Activated T-cell treated with anti-CD3 and anti-CD28 coated beads, Interleukin-2, amount 50 U/mL, for 4 hours (primary cell): Measurements from ENCODE around the gene NUDT2. TPM values are rescaled to one million over a fixed set of nuclear protein-coding genes. Genes with fewer than 3 reads are reported as not detected.
"Not testable (repeated sequence)": the region's sequence is repeated elsewhere in the genome, so short reads cannot be mapped to it uniquely, and the experiment has no call there.

Experiments
- ATAC-seq, 2 donors: fragments of 200-7000 bp; cut with Tn5 transposase; one replicate each; pipeline ENCODE4 v1.10.0; 2021
- DNase-seq: peaks from one replicate; pipeline ENCODE4 v3.0.0-alpha.2; 2020
- H3K27me3 Mint-ChIP-seq: one replicate; pipeline ENCODE4 v1.8.0; 2021; ENCODE audit warnings: low read depth, mixed read lengths
- H3K36me3 Mint-ChIP-seq: one replicate; pipeline ENCODE4 v1.8.0; 2022; ENCODE audit warnings: mixed read lengths; ENCODE audit not compliant: insufficient read depth
- H3K4me1 Mint-ChIP-seq: one replicate; pipeline ENCODE4 v1.8.0; 2021; ENCODE audit warnings: low read depth, mixed read lengths
- H3K4me3 Mint-ChIP-seq: one replicate; pipeline ENCODE4 v1.8.0; 2021; ENCODE audit warnings: mild to moderate bottlenecking, moderate library complexity, mixed read lengths
- H3K9me3 Mint-ChIP-seq: one replicate; pipeline ENCODE4 v1.8.0; 2021; ENCODE audit warnings: mixed read lengths
- total RNA-seq, 3 donors: library from RNA; stranded (reverse); gene quantifications; one replicate each; pipeline ENCODE4 v1.2.1, GENCODE V29; 2021

The NUDT2 gene
- total RNA-seq, 3 donors from 2014 or later, result 23.5 to 27.9 (median 25.9) TPM

GRCh38 chr9:34346873-34347799 lies 17.8 kb downstream of the NUDT2 start:
- Mint-ChIP-seq H3K27me3 (no peaks in the 10 kb centered on the region), H3K36me3 (peaks cover 23% of the 10 kb centered on the region), H3K9me3 (no peaks in the 10 kb centered on the region), H3K4me3 (no peak overlapping the region), H3K4me1 (no peaks in the 10 kb centered on the region)
- DNase-seq (no peak), ATAC-seq (no peak)

DNA sequence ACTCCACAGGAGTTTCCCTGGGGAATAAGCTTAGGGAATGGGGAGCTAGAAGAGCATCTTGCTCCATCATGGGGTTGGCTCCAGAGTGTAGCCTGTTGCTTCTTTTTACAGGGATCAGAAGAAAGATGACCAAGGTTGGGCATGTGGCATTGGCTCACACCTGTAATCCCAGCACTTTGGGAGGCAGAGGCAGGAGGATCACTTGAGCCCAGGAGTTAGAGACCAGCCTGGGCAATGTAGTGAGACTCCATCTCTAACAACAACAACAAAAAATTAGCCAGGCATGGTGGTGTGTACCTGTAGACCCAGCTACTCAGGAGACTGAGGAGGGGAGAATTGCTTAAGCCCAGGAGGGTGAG lies 18.4 kb downstream of the NUDT2 start:
- Mint-ChIP-seq H3K4me3 (no peak overlapping the region), H3K9me3 (no peaks in the 10 kb centered on the region), H3K4me1 (no peaks in the 10 kb centered on the region), H3K27me3 (no peaks in the 10 kb centered on the region), H3K36me3 (peaks cover 21% of the 10 kb centered on the region)
- no peak for ATAC-seq
- no peak for DNase-seq

- DNase-seq, result no peak
- H3K4me3 Mint-ChIP-seq, result no peak overlapping the region
- no peaks in the 10 kb centered on the region for H3K4me1 Mint-ChIP-seq
- peaks cover 14% of the 10 kb centered on the region for H3K36me3 Mint-ChIP-seq
- H3K27me3 Mint-ChIP-seq, result no peaks in the 10 kb centered on the region
- ATAC-seq, result no peak
- no peaks in the 10 kb centered on the region for H3K9me3 Mint-ChIP-seq
Observed at GRCh38 chr9:34349324-34349723, 20.0 kb downstream of the NUDT2 start.

DNA sequence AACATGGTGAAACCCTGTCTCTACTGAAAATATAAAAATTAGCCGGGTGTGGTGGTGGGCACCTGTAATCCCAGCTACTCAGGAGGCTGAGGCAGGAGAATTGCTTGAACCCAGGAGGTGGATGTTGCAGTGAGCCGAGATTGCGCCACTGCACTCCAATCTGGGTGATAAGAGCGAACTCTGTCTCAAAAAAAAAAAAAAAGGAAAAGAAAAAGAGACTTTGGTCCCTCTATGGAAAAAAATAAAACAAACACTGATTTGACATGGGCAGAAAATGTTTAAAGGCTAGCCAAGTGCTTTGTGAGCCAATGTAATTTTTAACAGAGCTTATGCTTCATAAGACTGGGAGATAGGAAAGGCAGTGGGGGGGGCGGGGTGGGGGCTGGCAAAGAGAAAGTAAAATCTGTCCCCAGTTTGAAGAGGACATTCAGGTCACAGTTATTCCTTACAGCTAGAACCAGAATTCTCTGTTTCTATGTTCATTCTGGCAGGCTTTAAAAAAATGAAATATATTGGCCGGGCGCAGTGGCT lies 22.8 kb downstream of the NUDT2 start:
- H3K27me3 Mint-ChIP-seq, ATAC-seq, DNase-seq, H3K4me1 Mint-ChIP-seq, H3K4me3 Mint-ChIP-seq: not testable (repeated sequence)
- Mint-ChIP-seq H3K36me3 (peaks cover 17% of the 10 kb centered on the region), H3K9me3 (peaks cover 11% of the 10 kb centered on the region)

GRCh38 chr9:34352957-34353356 lies 23.6 kb downstream of the NUDT2 start:
- ATAC-seq, H3K27me3 Mint-ChIP-seq, H3K4me3 Mint-ChIP-seq, H3K4me1 Mint-ChIP-seq, DNase-seq: not testable (repeated sequence)
- Mint-ChIP-seq H3K36me3 (peaks cover 16% of the 10 kb centered on the region), H3K9me3 (peaks cover 16% of the 10 kb centered on the region)

GRCh38 chr9:34362614-34363214 lies 33.3 kb downstream of the NUDT2 start:
- H3K4me1 Mint-ChIP-seq, result peaks cover 13% of the 10 kb centered on the region
- no peak overlapping the region for H3K4me3 Mint-ChIP-seq
- peaks cover 4% of the 10 kb centered on the region for H3K36me3 Mint-ChIP-seq
- H3K27me3 Mint-ChIP-seq, result no peaks in the 10 kb centered on the region
- DNase-seq (no peak), ATAC-seq (no peak)
- H3K9me3 Mint-ChIP-seq, result peaks cover 5% of the 10 kb centered on the region

DNA sequence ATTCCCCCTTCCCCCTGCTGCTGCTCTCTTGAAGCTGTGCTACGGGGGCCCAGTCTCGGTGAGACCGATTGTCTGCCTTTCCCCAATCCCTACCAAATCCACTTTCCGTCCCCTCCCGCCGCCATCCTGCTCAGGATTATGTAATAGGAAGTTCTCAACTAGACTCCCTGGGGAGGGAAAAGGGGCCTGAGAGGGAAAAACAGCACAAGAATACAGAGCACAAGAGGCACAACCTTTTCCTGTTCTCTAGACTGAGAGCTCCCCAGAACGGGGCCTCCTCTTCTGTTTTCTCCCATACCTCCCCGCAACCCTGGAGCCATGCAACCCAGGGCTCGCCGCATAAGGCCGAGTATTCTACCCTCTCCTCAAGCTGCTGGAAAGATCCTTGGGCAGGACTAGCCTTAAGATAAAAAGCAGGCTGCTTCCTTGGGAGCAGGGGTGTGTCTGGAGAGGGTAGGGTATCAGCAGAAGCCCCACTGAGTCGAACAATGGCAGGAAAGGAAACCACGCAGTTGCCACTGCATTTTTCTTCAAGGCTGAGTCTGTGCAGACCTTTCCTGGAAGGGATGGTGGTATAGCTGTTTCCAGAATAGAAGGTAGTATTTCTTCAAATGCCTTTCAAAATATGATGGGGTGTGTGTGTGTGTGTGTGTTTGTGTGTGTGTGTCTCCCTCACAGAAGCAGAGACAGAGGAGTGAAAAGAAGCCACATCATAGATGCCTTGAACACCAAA lies 34.4 kb downstream of the NUDT2 start:
- Mint-ChIP-seq H3K9me3 (no peaks in the 10 kb centered on the region), H3K4me1 (peaks cover 13% of the 10 kb centered on the region), H3K27me3 (no peaks in the 10 kb centered on the region), H3K36me3 (peaks cover 4% of the 10 kb centered on the region), H3K4me3 (no peak overlapping the region)
- DNase-seq, result no peak
- peak in 1 of 2 donors; percentile 60 for ATAC-seq

GRCh38 chr9:34365282-34365681 lies 35.9 kb downstream of the NUDT2 start:
- DNase-seq, result no peak
- ATAC-seq, result no peak
- no peaks in the 10 kb centered on the region for H3K9me3 Mint-ChIP-seq
- peaks cover 4% of the 10 kb centered on the region for H3K36me3 Mint-ChIP-seq
- no peaks in the 10 kb centered on the region for H3K27me3 Mint-ChIP-seq
- no peak overlapping the region for H3K4me3 Mint-ChIP-seq
- H3K4me1 Mint-ChIP-seq, result peaks cover 13% of the 10 kb centered on the region

GRCh38 chr9:34366365-34366764 lies 37.0 kb downstream of the NUDT2 start:
- no peak for ATAC-seq
- Mint-ChIP-seq H3K36me3 (peaks cover 4% of the 10 kb centered on the region), H3K27me3 (no peaks in the 10 kb centered on the region), H3K9me3 (no peaks in the 10 kb centered on the region), H3K4me3 (no peak overlapping the region), H3K4me1 (peaks cover 13% of the 10 kb centered on the region)
- no peak for DNase-seq

DNA sequence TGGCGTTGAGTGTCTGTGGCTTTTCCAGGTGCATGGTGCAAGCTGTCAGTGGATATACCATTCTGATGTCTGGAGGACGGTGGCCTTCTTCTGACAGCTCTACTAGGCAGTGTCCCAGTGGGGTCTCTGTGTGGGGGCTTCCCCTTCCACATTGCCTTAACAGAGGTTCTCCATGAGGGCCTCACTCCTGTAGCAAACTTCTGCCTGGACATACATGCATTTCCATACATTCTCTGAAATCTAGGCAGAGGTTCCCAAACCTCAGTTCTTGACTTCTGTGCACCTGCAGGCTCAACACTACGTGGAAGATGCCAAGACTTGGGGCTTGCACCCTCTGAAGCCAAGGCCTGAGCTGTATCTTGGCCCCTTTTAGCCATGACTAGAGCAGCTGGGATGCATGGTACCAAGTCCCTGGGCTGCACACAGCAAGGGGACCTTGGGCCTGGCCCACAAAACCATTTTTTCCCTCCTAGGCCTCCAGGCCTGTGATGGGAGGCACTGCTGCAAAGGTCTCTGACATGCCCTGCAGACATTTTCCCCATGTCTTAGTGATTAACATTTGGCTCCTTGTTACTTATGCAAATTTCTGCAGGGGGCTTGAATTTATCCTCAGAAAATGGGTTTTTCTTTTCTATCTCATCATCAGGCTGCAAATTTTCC lies 38.5 kb downstream of the NUDT2 start:
- H3K4me3 Mint-ChIP-seq, H3K9me3 Mint-ChIP-seq, DNase-seq, H3K36me3 Mint-ChIP-seq, ATAC-seq, H3K27me3 Mint-ChIP-seq: not testable (repeated sequence)
- H3K4me1 Mint-ChIP-seq, result peaks cover 13% of the 10 kb centered on the region

- not testable (repeated sequence) for H3K36me3 Mint-ChIP-seq, ATAC-seq, H3K27me3 Mint-ChIP-seq
Observed at GRCh38 chr9:34368796-34369195, 39.4 kb downstream of the NUDT2 start.

DNA sequence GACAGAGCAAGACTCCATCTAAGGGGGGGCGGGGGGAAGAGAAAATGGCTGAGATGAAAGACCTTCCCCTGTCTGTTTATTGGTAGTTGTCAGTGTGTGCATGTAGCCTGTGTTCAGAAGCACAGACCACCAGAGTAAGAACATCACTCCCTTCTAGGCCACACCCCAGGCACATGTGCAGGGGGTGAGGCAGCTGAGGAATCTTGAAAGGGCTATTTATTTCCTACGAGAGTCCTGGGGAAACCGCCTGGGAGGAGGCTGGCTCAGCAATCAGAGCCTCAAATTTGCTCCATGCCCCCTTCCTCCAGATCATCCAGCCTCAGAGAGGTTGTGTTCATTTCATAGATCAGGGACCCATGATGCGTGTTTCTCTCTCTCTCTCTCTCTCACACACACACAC lies 40.3 kb downstream of the NUDT2 start:
- no peaks in the 10 kb centered on the region for H3K27me3 Mint-ChIP-seq
- H3K4me1 Mint-ChIP-seq, result peaks cover under 1% of the 10 kb centered on the region
- no peak overlapping the region for H3K4me3 Mint-ChIP-seq
- ATAC-seq (no peak), DNase-seq (no peak)
- H3K36me3 Mint-ChIP-seq, result peaks cover 4% of the 10 kb centered on the region
- H3K9me3 Mint-ChIP-seq, result no peaks in the 10 kb centered on the region

More at GRCh38 chr9:34368796-34369195, 39.4 kb downstream of the NUDT2 start:
- H3K9me3 Mint-ChIP-seq, H3K4me3 Mint-ChIP-seq, DNase-seq, H3K4me1 Mint-ChIP-seq: not testable (repeated sequence)

DNA sequence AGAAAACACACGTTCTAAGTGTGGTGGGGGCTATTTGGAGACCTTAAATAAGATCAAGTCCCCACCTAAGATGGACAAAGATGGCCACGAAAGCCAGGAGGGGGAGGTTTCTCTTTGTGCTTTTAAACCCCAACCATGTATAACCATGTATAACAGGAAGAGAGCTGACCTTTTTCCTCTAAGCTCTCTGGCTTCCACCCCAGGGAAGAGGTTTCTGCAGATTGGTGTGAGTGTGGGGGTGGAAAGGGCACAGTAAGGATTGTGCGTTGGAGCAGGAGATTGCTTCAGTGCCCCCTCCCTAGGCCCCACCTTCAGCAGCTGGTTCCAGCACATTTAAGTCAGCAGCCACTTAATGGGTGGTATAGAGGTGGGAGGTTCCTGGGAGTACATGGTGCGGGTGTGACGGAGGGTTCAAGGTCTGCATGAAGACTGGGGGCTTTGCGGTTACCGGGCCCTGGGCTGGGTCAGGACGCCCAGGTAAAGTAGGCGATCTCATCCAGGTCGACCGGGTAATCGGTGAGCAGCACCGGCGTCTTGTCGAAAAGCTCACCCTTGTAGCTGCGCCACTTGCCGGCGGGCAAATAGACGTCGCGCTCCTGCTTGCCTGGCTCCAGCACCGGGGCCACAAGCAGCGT lies 41.1 kb downstream of the NUDT2 start:
- Mint-ChIP-seq H3K4me1 (peaks cover 2% of the 10 kb centered on the region), H3K27me3 (no peaks in the 10 kb centered on the region), H3K36me3 (peaks cover 4% of the 10 kb centered on the region), H3K4me3 (no peak overlapping the region), H3K9me3 (no peaks in the 10 kb centered on the region)
- ATAC-seq, result no peak
- DNase-seq, result no peak
